Body of pancreas (tissue), 4 donors: ENCODE results near the gene RFX7.

Experiments used
- CTCF ChIP-seq, 7 experiments: fragments of 450-650 bp in 4 of 7; fragments of 200-600 bp in 3 of 7; sonication (generic) in 3 of 7; IDR thresholded peaks; one replicate each; pipeline ENCODE4 v1.5.1; 2016 to 2019; ENCODE audit warnings: antibody characterized with exemption in 7 of 7
- POLR2A ChIP-seq, 3 donors: fragments of 450-650 bp; IDR thresholded peaks; one replicate each; pipeline ENCODE4 v1.6.1; 2016; ENCODE audit warnings: antibody characterized with exemption in 3 of 3, mild to moderate bottlenecking in 2 of 3

DNA sequence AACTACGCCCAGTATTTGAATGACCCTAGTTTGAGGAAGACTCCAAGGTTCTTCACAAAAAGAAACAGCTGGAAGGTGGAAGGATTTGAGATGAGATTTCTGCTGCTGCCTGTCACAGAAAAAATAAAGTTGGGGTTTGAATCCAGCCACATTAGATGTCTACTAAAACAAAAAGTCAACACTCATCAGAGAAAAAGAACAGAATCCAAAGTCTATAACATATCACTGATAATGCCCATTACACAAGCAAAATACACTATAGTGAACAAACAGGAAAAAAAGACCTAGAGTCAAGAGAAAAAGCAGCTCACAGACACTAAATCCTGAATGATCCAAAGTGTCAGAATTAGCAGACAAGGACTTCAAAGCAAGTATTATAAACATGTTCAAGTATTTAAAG is 56.0 kb downstream of the RFX7 start:
- TF ChIP-seq CTCF (IDR thresholded peaks at IDR 0.05) = no peak
- TF ChIP-seq POLR2A (IDR thresholded peaks at IDR 0.05) = no peak
